ENCODE results near the gene PJA2. TPM values are rescaled to one million over a fixed set of nuclear protein-coding genes. Genes with fewer than 3 reads are reported as not detected.

The PJA2 gene
- total RNA-seq, 4 donors from 2014 or later, result 74.5 to 120 (median 90.4) TPM

- DNase-seq (ENCODE audit: low spot score) (no peak), ATAC-seq (ENCODE audit: low FRiP score) (no peak)
- TF ChIP-seq CTCF (IDR thresholded peaks at IDR 0.05), result no peak
These were observed 74.7 kb downstream of the PJA2 start for GRCh38 chr5:109335114-109335513.

DNA sequence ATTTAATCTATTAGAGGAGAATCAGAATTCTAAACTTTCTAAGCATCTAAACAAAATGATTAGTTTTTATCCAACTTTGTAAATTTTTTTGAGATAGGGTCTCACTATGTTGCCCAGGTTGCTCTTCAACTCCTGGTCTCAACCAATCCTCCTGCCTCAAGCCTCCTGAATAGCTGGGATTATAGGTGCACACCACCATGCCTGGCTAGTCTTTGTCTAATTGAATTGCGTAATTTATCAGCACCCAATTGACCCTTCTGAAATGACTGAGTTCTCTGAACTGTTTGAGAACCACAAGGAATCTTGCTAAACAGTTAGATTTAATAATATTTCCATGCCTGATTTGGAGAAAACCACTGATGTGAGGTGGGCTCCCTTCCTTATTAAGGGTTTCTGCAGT lies 75.7 kb downstream of the PJA2 start:
- DNase-seq (ENCODE audit: low spot score) (no peak), ATAC-seq (ENCODE audit: low FRiP score) (no peak)
- no peak for TF ChIP-seq CTCF (IDR thresholded peaks at IDR 0.05)

DNA sequence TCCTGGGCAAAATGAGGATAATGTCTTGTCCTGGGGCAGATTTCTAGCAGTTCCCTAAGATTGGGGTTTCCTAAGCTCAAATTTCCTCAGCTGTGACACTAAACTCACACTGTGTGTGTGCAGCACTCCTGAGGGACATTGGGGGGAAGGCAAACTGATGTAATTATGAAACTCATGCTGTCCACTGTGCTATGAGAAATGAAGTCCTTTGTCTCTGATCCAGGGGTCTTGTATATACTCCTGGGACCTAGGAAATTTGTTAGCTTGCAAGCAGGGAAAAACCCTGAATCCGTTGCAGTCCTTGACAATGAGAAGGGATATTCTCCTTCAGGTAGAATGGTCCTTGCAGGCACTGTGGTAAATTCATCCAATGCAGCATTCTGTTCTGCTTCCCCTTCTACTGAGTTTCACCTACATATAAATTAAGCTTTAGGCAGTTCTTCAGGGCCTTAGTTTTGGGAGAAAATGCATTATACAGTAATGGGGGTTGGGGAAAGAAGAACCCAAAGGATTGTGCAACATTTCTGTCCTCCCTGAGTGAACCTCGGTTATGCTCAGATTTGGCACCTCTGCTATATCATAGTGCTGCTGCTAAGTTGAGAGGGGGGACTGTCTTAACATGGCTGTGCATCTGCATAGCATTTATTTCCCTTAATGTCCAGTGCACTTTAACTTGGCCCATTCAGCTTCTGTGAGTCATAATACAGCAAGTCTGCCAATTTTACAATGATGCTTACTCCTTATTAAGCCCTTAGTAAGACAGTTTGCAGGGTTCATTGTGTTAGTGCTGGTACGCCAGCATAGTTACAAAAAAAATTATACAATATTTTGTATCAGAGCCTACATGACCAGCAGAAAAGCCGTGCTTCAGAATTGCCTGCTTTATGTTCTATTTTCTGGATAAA lies 80.2 kb downstream of the PJA2 start:
- TF ChIP-seq CTCF (IDR thresholded peaks at IDR 0.05), result no peak
- DNase-seq (ENCODE audit: low spot score) (no peak), ATAC-seq (ENCODE audit: low FRiP score) (peak; percentile 74)

- no peak for TF ChIP-seq CTCF (IDR thresholded peaks at IDR 0.05)
- ATAC-seq (ENCODE audit: low FRiP score), result no peak
- DNase-seq (ENCODE audit: low spot score), result no peak
These were observed 81.1 kb downstream of the PJA2 start for GRCh38 chr5:109328626-109329025.

GRCh38 chr5:109327570-109327969 lies 82.2 kb downstream of the PJA2 start:
- ATAC-seq (ENCODE audit: low FRiP score), result no peak
- no peak for DNase-seq (ENCODE audit: low spot score)

GRCh38 chr5:109326919-109327318 lies 82.9 kb downstream of the PJA2 start:
- ATAC-seq (ENCODE audit: low FRiP score) (peak; percentile 29), DNase-seq (ENCODE audit: low spot score) (no peak)
- no peak for TF ChIP-seq CTCF (IDR thresholded peaks at IDR 0.05)

More at GRCh38 chr5:109327570-109327969, 82.2 kb downstream of the PJA2 start:
- TF ChIP-seq CTCF (IDR thresholded peaks at IDR 0.05), result no peak

- ATAC-seq (ENCODE audit: low FRiP score) (no peak), DNase-seq (ENCODE audit: low spot score) (no peak)
- TF ChIP-seq CTCF (IDR thresholded peaks at IDR 0.05), result no peak
These were observed 84.3 kb downstream of the PJA2 start for GRCh38 chr5:109325456-109325855.

Data from omental fat pad (tissue), 4 donors.